ENCODE measurements around the gene APC2. TPM values are rescaled to one million over a fixed set of nuclear protein-coding genes. Genes with fewer than 3 reads are reported as not detected.

APC2 gene
- total RNA-seq, 4 donors from 2014 or later: 0.11 to 1.1 (median 0.23) TPM; not detected in 1

DNA sequence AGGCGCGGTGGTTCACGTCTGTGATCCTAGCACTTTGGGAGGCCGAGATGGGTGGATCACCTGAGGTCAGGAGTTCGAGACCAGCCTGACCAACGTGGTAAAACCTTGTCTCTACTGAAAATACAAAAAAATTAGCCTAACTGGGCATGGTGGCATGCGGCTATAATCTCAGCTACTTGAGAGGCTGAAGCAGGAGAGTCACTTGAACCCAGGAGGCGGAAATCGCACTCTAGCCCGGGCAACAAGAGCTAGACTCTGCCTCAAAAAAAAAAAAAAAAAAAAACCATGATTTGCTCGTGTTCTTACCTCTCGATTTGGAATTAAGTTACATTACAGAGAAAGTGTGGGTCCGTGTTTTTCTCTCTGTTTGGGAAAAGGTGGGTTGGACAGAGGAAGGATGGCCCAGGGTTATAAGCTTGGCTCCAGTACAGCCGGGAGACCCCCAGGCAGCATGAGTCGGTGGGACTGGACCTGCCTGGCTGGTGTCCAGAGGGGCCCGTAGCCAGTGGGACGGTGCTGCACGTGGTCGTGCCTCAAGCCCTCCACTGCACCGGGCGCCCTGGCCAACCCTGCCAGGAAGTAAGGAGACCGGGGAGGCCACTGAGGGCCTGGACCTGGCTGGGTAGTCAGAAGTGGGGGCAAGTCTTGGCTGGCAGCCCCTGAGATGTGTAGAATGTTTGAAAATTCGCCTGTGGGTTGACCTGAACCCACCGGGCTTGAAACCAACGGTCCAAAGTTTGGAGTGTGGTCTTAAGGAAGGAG is 8.1 kb upstream of the APC2 start:
- H3K4me3 ChIP-seq (ENCODE audit: low read depth, poor library complexity, severe bottlenecking): no peak overlapping the region
- TF ChIP-seq, protein P1, sequence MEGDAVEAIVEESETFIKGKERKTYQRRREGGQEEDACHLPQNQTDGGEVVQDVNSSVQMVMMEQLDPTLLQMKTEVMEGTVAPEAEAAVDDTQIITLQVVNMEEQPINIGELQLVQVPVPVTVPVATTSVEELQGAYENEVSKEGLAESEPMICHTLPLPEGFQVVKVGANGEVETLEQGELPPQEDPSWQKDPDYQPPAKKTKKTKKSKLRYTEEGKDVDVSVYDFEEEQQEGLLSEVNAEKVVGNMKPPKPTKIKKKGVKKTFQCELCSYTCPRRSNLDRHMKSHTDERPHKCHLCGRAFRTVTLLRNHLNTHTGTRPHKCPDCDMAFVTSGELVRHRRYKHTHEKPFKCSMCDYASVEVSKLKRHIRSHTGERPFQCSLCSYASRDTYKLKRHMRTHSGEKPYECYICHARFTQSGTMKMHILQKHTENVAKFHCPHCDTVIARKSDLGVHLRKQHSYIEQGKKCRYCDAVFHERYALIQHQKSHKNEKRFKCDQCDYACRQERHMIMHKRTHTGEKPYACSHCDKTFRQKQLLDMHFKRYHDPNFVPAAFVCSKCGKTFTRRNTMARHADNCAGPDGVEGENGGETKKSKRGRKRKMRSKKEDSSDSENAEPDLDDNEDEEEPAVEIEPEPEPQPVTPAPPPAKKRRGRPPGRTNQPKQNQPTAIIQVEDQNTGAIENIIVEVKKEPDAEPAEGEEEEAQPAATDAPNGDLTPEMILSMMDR (IDR thresholded peaks at IDR 0.05): no peak
- TF ChIP-seq POLR2A (IDR thresholded peaks at IDR 0.05): no peak
- 85 to 88% methylated on average over 24 to 25 of the region's 25 CpGs for WGBS, 2 donors
- intact Hi-C loops (cut with DNase I; ENCODE audit: low total_unique reads): no loop called here
- no peak for DNase-seq (ENCODE audit: low spot score in 2 of 2)

DNA sequence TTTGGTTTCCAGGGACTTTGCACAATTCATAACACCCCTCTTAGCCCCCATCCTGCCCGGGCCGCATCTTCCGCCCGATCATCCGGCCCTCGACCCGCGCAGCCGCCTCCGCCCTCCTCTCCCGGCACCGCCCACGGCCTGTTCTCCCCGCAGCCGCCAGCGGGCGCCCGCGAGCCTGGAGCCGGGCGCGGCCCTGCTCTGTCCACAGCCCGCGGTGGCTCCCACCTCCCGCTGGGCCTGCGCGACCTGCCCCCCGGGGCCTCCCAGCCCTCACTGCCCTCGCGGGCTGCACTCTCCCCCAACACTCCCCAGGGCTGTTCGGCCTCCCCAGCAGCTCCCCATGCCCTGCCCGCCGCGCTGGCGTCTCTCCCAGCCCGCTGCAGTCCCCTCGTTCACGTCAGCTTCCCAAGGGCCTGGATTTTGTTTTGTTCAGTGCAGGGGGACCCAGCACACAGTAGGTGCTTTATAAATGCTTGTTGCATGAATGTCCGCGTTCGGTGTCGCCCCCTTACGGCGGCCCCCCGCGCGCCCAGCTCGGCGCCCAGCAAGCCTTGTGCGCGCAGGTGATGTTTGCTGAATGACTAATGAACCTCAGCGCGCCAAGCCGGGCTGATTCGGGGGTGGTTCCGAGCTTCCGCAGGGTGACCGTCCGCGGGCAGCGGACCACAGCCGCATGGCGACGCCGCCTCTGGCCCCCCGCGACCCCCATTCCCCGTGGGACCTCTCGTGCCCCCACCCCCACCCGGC is 4.6 kb upstream of the APC2 start:
- WGBS, 2 donors: 2 to 4% methylated on average over 31 to 61 of the region's 70 CpGs
- intact Hi-C loops (cut with DNase I; ENCODE audit: low total_unique reads): loop anchor here (5.0 kb wide), 1 partner anchor 168 kb away; the partner anchor contains the start of gene FAM174C
- H3K4me3 ChIP-seq (ENCODE audit: low read depth, poor library complexity, severe bottlenecking): no peak overlapping the region
- peak in 1 of 2 donors; percentile 94 for DNase-seq (ENCODE audit: low spot score in 2 of 2)
- no peak for TF ChIP-seq POLR2A (IDR thresholded peaks at IDR 0.05)
- TF ChIP-seq, protein P1 (IDR thresholded peaks at IDR 0.05): no peak

- DNase-seq (ENCODE audit: low spot score in 2 of 2): no peak
- H3K4me3 ChIP-seq (ENCODE audit: low read depth, poor library complexity, severe bottlenecking): no peak overlapping the region
- no peak for TF ChIP-seq POLR2A (IDR thresholded peaks at IDR 0.05)
- TF ChIP-seq, protein P1 (IDR thresholded peaks at IDR 0.05): no peak
- WGBS, 2 donors: 2% methylated on average over 32 to 41 of the region's 99 CpGs
- intact Hi-C loops (cut with DNase I; ENCODE audit: low total_unique reads): loop anchor here (5.0 kb wide), 1 partner anchor 169 kb away; the partner anchor contains the start of gene FAM174C
Measured at GRCh38 chr19:1445932-1446712, 3.8 kb upstream of the APC2 start.

GRCh38 chr19:1446713-1447481 is 3.0 kb upstream of the APC2 start:
- intact Hi-C loops (cut with DNase I; ENCODE audit: low total_unique reads): loop anchor here (5.0 kb wide), 1 partner anchor 170 kb away; the partner anchor contains the start of gene FAM174C
- no peak overlapping the region for H3K4me3 ChIP-seq (ENCODE audit: low read depth, poor library complexity, severe bottlenecking)
- TF ChIP-seq POLR2A (IDR thresholded peaks at IDR 0.05): no peak
- TF ChIP-seq, protein P1 (IDR thresholded peaks at IDR 0.05): no peak
- DNase-seq (ENCODE audit: low spot score in 2 of 2): no peak
- WGBS, 2 donors: 4 to 5% methylated on average over 22 to 59 of the region's 63 CpGs

- TF ChIP-seq, protein P1 (IDR thresholded peaks at IDR 0.05): no peak
- TF ChIP-seq POLR2A (IDR thresholded peaks at IDR 0.05): no peak
- no peak overlapping the region for H3K4me3 ChIP-seq (ENCODE audit: low read depth, poor library complexity, severe bottlenecking)
- no peak for DNase-seq (ENCODE audit: low spot score in 2 of 2)
- intact Hi-C loops (cut with DNase I; ENCODE audit: low total_unique reads): loop anchor here (5.0 kb wide), 1 partner anchor 170 kb away; the partner anchor contains the start of gene FAM174C
- WGBS, 2 donors: 18 to 19% methylated on average over 4 of the region's 4 CpGs
Measured at GRCh38 chr19:1447504-1447903, 2.4 kb upstream of the APC2 start.

Measured in lower leg skin (tissue), 4 donors.